Nephron (organoid): Measurements from ENCODE around the gene GNRH2.

Experiments
- H3K27ac Mint-ChIP-seq, 3 experiments: 2 replicates each; pipeline ENCODE4 v1.8.0; 2020; ENCODE audit warnings: mixed read lengths in 3 of 3, mild to moderate bottlenecking in 2 of 3, moderate library complexity in 1 of 3
- H3K27me3 Mint-ChIP-seq: 2 replicates; pipeline ENCODE4 v1.8.0; 2021; ENCODE audit warnings: low read depth, mild to moderate bottlenecking, moderate library complexity, mixed read lengths
- H3K36me3 Mint-ChIP-seq: 2 replicates; pipeline ENCODE4 v1.8.0; 2020; ENCODE audit warnings: low read depth, mixed read lengths
- H3K4me1 Mint-ChIP-seq: 2 replicates; pipeline ENCODE4 v1.8.0; 2020; ENCODE audit warnings: mixed read lengths
- H3K4me3 Mint-ChIP-seq, 3 experiments: 2 replicates each; pipeline ENCODE4 v1.8.0; 2020; ENCODE audit warnings: mild to moderate bottlenecking in 3 of 3, mixed read lengths in 3 of 3, moderate library complexity in 2 of 3
- H3K9me3 Mint-ChIP-seq: 2 replicates; pipeline ENCODE4 v1.8.0; 2020; ENCODE audit warnings: mixed read lengths
- TF ChIP-seq, protein P1 (sequence below), 3 experiments: fragments of 200-600 bp; sonication (generic); IDR thresholded peaks; one replicate each; pipeline ENCODE4 v1.5.0; 2021; ENCODE audit warnings: antibody characterized with exemption in 3 of 3; ENCODE audit not compliant: unreplicated experiment in 3 of 3

GNRH2 gene

DNA sequence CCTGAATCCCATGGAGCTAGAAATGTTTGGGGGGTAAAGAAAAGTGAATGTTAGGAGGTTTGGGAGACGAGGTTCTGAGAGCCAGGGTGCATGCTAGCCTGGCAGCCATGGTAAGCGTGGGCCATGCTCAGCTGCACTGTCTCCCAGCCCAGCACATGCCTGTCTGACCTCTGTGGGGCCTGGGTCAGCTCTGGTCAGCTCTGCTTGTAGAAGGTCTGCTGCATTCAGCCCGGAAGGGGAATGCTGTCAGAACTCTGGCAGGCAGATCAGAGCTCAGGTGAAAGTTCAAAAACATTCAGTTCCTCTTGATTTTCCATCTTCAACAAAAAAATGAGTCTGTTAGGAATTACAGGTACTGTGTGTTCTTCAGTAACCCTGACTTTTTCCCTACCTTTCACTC is 5.8 kb upstream of the GNRH2 start:
- H3K27me3 Mint-ChIP-seq, result no peaks in the 10 kb centered on the region

DNA sequence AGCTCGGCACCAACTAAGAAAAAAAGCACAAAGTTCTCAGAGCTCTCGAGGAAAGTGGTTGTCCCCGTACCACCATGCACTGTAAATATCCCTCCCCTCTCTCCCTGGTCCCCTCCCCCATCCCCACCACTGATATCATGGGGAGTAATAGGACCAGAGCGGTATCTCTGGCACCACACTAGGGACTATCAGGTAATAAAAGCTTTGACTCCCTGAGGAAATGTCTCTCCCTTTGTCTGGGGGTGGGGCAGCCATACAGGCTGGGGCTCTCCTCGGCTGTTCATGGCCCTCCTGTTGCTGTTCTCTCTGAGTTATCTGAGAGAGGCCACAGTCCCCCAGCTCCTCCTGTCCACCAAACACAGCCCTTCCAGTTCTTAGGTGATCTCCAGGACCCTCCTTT is 5.0 kb upstream of the GNRH2 start:
- peaks cover 15% of the 10 kb centered on the region for H3K4me1 Mint-ChIP-seq
- TF ChIP-seq, protein P1, sequence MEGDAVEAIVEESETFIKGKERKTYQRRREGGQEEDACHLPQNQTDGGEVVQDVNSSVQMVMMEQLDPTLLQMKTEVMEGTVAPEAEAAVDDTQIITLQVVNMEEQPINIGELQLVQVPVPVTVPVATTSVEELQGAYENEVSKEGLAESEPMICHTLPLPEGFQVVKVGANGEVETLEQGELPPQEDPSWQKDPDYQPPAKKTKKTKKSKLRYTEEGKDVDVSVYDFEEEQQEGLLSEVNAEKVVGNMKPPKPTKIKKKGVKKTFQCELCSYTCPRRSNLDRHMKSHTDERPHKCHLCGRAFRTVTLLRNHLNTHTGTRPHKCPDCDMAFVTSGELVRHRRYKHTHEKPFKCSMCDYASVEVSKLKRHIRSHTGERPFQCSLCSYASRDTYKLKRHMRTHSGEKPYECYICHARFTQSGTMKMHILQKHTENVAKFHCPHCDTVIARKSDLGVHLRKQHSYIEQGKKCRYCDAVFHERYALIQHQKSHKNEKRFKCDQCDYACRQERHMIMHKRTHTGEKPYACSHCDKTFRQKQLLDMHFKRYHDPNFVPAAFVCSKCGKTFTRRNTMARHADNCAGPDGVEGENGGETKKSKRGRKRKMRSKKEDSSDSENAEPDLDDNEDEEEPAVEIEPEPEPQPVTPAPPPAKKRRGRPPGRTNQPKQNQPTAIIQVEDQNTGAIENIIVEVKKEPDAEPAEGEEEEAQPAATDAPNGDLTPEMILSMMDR (IDR thresholded peaks at IDR 0.05; ENCODE audit: unreplicated experiment in 3 of 3), result no peak
- no peaks in the 10 kb centered on the region for H3K9me3 Mint-ChIP-seq
- H3K36me3 Mint-ChIP-seq, result peaks cover 51% of the 10 kb centered on the region
- no peak overlapping the region for H3K27ac Mint-ChIP-seq
- H3K4me3 Mint-ChIP-seq, result no peak overlapping the region
- H3K27me3 Mint-ChIP-seq, result no peaks in the 10 kb centered on the region

More for the DNA sequence above, 5.8 kb upstream of the GNRH2 start:
- TF ChIP-seq, protein P1 (IDR thresholded peaks at IDR 0.05; ENCODE audit: unreplicated experiment in 3 of 3), result no peak
- Mint-ChIP-seq H3K4me1 (peaks cover 14% of the 10 kb centered on the region), H3K4me3 (no peak overlapping the region), H3K36me3 (peaks cover 51% of the 10 kb centered on the region), H3K9me3 (no peaks in the 10 kb centered on the region), H3K27ac (no peak overlapping the region)

DNA sequence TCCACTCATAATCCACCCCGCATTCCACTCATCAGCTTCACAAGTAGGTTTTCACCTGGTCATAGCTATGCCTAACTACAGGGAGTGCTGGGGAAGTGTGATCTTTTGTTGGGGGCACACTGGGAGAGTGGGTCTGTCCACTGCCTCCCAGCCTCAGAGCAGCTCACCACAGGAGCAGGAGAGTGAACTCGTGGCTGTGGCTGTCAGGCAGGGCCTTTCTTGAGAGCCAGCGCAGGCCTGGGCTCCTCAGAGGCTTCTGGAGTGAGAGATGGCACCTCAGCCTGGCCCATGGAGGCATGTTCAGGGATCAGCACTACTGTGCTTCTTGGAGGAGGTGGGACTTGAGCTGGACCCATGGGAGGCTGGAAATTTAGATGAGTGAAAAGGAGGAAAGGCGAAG is 4.0 kb upstream of the GNRH2 start:
- H3K4me3 Mint-ChIP-seq, result peak overlapping the region in 1 of 3 experiments; percentile 6
- H3K27me3 Mint-ChIP-seq, result no peaks in the 10 kb centered on the region
- peak overlapping the region; percentile 6 to 33 (median 23) for H3K27ac Mint-ChIP-seq
- H3K9me3 Mint-ChIP-seq, result no peaks in the 10 kb centered on the region
- H3K4me1 Mint-ChIP-seq, result peaks cover 21% of the 10 kb centered on the region
- TF ChIP-seq, protein P1 (IDR thresholded peaks at IDR 0.05; ENCODE audit: unreplicated experiment in 3 of 3), result no peak
- H3K36me3 Mint-ChIP-seq, result peaks cover 47% of the 10 kb centered on the region

DNA sequence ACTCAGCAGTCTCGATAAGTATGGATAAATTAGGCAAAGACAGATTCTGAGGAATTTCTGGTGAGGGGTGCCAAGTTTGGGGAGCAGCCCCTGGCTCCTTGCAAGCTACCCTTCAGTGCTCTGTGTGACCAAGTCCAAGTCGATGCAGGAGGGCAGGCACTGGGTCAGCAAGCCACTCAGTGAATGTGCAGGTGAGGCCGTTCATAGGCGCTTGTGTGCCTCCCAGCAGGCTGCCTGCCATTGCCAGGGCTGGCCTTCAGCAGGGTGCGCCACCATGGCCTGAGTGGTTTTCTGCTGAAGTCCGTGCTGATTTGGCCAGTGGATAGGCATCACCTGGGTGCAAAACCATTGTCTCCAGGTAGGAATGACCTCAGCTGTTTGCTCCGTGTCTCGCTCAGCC is 3.3 kb upstream of the GNRH2 start:
- Mint-ChIP-seq H3K27me3 (no peaks in the 10 kb centered on the region), H3K27ac (peak overlapping the region; percentile 14 to 33 (median 23)), H3K4me3 (no peak overlapping the region), H3K36me3 (peaks cover 41% of the 10 kb centered on the region), H3K9me3 (no peaks in the 10 kb centered on the region), H3K4me1 (peaks cover 24% of the 10 kb centered on the region)
- TF ChIP-seq, protein P1 (IDR thresholded peaks at IDR 0.05; ENCODE audit: unreplicated experiment in 3 of 3), result no peak

DNA sequence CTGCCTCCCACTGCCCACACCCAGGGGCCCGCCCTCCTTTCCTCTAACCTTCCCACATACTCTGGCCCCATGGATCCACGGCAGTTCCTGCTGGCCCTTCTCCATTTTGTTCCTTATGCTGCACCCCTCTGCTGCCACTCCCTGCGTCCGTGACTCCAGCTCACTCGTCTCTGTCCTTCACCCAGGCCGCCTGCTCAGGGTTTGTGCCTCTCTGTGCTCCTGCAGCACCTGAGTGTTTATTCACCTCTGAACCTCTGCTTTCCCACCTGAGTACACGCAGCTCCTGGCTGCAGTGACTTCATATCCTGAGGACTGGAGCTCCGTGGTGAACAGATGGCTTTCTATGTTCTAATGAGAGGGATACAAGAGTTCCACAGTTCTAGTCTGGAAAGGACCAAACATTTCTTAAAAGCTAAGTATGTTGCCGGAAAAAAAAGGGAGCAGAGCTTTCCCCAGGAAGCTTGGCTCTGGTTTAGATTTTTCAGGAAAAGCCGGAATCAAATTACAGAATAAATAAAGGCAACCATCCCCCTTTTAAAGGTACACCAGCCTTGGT is 1.5 kb upstream of the GNRH2 start:
- TF ChIP-seq, protein P1 (IDR thresholded peaks at IDR 0.05; ENCODE audit: unreplicated experiment in 3 of 3), result no peak
- peaks cover 30% of the 10 kb centered on the region for H3K4me1 Mint-ChIP-seq
- H3K9me3 Mint-ChIP-seq, result no peaks in the 10 kb centered on the region
- no peaks in the 10 kb centered on the region for H3K27me3 Mint-ChIP-seq
- peaks cover 29% of the 10 kb centered on the region for H3K36me3 Mint-ChIP-seq
- H3K27ac Mint-ChIP-seq, result peak overlapping the region; percentile 94 to 98 (median 98)
- peak overlapping the region; percentile 81 to 88 (median 81) for H3K4me3 Mint-ChIP-seq

DNA sequence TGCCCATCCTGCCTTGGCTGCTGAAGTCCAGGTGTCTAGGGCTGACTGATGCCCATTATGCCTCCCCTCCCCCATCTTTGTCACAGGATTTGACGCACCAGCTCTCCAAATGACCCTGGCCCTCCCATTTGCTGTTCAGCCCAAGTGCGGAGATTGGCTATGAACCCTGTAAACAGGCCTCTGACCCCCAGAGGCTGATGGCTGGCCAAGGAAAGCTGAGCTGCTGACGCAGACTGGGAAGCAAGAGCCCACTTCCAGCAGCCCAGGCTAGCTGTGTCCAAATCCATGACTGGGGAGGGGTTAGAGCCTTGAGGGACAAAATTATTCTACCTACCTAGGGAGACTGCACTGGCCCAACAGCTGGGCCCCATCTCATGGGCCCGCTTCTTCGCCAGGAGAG is 797 bp upstream of the GNRH2 start:
- Mint-ChIP-seq H3K27ac (peak overlapping the region; percentile 94 to 98 (median 98)), H3K27me3 (no peaks in the 10 kb centered on the region), H3K36me3 (peaks cover 31% of the 10 kb centered on the region), H3K4me3 (peak overlapping the region; percentile 81 to 88 (median 81)), H3K4me1 (peaks cover 32% of the 10 kb centered on the region), H3K9me3 (no peaks in the 10 kb centered on the region)
- TF ChIP-seq, protein P1 (IDR thresholded peaks at IDR 0.05; ENCODE audit: unreplicated experiment in 3 of 3), result no peak
